Activated naive CD8-positive, alpha-beta T cell treated with anti-CD3 and anti-CD28 coated beads, Interleukin-2, amount 50 U/mL, for 24 hours (primary cell): ENCODE results near the gene AFF4.
A peak's percentile ranks its signal among the peaks of the same experiment; 100 is the strongest.

ENCODE experiments used
- ATAC-seq: fragments of 150-1000 bp; cut with Tn5 transposase; one replicate; pipeline ENCODE4 v1.10.0; 2021
- DNase-seq: peaks from one replicate; pipeline ENCODE4 v3.0.0; 2021
- H3K27ac Mint-ChIP-seq: one replicate; pipeline ENCODE4 v1.8.0; 2021; ENCODE audit warnings: mild to moderate bottlenecking, mixed read lengths
- H3K27me3 Mint-ChIP-seq: one replicate; pipeline ENCODE4 v1.8.0; 2021; ENCODE audit warnings: mixed read lengths
- H3K36me3 Mint-ChIP-seq: one replicate; pipeline ENCODE4 v1.8.0; 2021; ENCODE audit warnings: low read depth, mixed read lengths
- H3K4me1 Mint-ChIP-seq: one replicate; pipeline ENCODE4 v1.8.0; 2021; ENCODE audit warnings: mixed read lengths
- H3K4me3 Mint-ChIP-seq: one replicate; pipeline ENCODE4 v1.8.0; 2021; ENCODE audit warnings: mild to moderate bottlenecking, moderate library complexity, mixed read lengths
- H3K9me3 Mint-ChIP-seq: one replicate; pipeline ENCODE4 v1.8.0; 2021; ENCODE audit warnings: mixed read lengths

Gene AFF4

DNA sequence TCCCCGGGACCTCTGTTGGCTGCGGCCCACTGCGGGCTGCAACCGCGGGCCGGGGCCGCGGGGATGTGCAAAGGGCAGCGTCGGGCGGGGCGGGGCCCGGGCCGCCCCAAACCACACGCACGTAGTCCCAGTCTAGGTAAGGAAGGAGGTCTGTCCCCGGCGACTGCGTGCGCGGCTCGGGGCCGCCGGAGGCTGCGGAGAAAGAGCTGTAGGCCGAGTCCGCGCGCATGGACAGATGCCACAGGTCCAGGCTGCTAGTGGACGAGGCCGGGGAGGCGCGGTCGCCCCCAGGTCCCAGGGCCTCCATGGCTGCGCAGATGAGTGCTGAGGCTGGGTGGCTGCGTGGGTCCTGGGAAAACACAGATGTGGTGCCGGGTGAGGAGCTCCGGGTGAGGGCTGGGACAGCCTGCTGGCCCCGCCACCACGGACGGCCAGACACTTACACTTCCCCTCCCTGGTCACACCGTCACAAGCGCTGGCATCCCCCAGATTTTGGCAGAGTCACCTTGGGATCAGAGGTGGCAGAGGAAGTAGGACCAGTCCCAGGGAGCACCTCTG, 137.5 kb downstream of the AFF4 start:
- no peak overlapping the region for H3K27ac Mint-ChIP-seq
- H3K27me3 Mint-ChIP-seq: peaks cover 68% of the 10 kb centered on the region
- ATAC-seq: peak; percentile 24
- peaks cover 6% of the 10 kb centered on the region for H3K4me1 Mint-ChIP-seq
- DNase-seq: no peak
- H3K9me3 Mint-ChIP-seq: no peaks in the 10 kb centered on the region
- no peak overlapping the region for H3K4me3 Mint-ChIP-seq
- H3K36me3 Mint-ChIP-seq: no peaks in the 10 kb centered on the region
